Pulmonary artery endothelial cell (primary cell): ENCODE data around the gene ARIH2. TPM values are rescaled to one million over a fixed set of nuclear protein-coding genes. Genes with fewer than 3 reads are reported as not detected.

Experiments
- DNase-seq: peaks from one replicate; pipeline ENCODE4 v3.0.0-alpha.2; 2011; ENCODE audit warnings: low read depth, low spot score
- total RNA-seq: library from RNA; depleted of rRNA; stranded (reverse); fragments of >200 nt; gene quantifications from 2 replicates; pipeline ENCODE4 v1.2.3, GENCODE V29; 2014

ARIH2 gene
- total RNA-seq, 1 donor from 2014 or later: 61.3 TPM

DNA sequence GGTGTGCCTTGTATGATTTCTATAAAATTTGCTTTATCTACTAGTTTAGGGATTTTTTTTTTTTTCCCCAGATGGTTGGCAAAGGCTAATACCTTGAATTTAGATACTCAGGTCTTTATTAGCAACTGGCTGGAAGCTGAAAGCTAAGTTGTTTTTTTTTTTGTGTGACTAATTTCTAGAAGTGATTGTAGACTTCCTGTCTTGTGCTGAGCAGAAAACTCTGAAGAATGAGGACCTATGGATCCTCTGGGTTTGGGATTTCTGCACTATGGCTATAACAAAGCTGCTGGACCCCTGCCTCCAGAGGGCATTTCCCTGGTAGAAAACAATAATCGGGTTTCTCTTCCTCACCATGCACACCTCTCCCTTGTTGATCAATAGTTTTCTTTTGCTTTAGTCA is 10.0 kb downstream of the ARIH2 start:
- DNase-seq: no peak

DNA sequence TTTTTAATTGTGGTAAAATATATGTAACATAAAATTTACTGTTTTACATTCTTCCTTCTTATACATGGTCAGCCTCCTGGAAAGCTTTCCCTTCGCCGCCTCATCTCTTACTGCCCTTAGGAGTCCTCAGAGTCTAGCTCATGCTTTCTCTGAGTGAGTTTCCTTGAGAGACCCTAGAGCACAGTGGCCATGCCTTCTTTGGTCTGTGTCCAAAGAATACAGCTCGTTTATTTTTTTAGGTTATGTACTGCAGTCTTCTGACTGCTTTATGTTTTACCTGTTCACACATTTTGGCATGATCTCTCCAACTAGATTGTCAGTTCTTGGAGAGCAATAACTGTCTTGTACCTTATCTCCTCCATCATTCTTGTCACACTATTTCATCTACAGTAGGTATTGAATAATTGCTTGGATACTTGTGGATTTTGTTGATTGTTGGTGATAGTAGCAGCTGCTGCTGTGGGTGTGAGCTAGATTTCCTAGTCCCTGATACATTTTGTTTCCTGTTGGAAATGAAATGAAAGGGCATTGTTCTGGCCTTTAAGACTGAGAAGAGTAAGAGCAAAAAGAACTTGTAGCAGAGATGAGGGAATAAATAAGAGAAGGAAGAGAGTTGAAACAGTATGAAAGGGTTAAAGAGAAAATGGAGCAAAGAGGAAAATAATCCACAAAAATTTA is 10.9 kb downstream of the ARIH2 start:
- DNase-seq: no peak

DNA sequence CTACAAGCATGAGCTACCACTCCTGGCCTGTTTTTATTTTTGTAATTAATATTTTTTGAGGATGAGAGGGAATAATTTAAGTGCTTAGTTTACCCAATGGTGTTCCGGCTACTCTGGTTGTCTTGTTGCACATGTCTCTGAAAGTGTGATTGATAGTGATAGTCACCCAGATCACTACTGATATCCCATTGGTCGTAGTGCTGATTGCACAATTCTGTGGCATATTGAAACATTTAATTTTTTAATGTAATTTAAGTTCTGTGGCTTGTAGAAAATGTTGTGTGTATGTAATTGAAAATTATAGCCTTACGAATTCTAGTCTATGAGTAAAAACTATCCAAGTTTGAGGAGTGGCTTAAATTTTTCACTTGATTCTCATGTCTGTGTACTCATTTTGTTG is 11.9 kb downstream of the ARIH2 start:
- no peak for DNase-seq

GRCh38 chr3:48931944-48932580 is 13.4 kb downstream of the ARIH2 start:
- no peak for DNase-seq

DNA sequence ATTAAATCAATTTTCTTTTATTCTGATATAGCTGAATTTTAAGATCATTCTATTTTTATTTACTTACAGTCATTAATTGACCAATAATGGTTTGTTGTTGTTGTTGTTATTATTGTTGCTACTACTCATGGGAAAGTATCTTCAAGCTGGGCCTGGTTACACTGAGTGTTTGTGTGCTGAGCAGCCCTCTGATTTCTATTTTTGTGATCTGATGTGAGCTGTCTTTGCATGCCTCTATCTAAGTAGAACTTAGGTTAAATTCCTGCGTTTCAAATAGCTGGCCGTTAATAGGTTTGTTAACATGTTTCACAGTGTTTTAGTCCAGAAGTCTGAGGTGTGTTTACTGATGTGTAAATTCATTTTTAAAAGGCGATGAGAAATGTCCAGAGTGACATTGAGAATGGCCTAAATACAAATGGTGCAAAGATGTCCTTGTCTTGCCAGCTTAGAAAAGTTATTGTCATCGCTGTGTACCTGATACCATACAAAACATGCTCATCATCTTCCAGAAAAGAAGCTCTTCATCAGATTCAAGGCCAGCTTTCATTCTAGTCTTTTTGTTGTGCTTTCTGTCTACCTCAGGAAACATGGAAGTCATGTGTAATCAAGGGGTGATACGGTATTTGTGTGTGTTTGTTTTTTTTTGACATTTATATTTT is 15.8 kb downstream of the ARIH2 start:
- DNase-seq: no peak

DNA sequence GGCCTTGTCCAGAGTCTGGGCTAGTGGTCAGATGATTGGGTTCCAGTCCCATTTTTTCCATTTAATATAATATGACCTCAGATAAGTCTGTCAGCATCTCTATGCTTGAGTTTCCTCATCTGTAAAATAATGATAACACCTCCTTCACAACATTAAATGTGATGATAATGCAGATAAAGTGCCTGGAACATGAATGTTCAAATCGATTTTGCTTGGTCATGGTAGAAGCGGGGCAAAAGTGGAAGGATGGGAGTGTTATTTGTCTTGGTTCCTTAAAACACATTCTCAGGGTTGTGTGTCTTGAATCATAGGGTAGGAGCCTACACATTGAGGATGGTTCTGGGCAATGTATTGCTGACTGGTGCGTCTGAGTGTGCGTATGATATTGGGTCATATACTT is 16.9 kb downstream of the ARIH2 start:
- no peak for DNase-seq

DNA sequence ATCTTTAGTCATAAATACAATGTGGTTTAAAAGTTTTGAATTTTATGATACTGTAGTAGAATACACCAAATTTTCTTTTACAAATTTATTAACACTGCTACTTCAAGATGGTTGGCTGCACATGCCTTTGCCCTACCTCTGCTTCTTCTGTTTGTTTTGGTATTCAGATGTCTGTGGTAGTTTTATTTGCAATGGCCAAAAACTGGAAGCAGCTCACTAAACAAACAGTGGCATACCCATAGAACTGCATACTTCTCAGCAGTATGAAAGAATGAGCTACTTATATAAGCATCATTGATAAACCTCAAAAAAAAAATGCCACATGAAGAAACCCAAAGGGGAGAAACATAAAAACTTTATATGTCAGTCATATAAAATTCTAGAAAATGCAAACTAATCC is 19.5 kb downstream of the ARIH2 start:
- no peak for DNase-seq

DNA sequence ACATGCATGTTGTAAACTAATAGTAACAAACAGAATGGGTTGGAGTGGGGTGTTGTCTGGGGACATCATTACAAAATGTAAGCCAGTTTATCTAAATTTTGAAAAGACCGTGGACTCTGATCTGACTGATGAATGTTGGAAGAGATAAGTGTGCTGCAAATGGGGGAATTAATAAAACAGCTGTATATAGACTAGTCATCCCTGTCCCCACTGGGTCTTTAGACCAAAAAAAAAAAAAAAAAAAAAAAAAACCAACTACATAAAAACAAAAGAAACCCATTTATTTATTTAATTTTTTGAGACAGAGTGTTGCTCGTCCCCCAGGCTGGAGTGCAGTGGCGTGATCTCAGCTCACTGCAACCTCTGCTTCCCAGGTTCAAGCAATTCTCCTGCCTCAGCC is 20.0 kb downstream of the ARIH2 start:
- DNase-seq: no peak

DNA sequence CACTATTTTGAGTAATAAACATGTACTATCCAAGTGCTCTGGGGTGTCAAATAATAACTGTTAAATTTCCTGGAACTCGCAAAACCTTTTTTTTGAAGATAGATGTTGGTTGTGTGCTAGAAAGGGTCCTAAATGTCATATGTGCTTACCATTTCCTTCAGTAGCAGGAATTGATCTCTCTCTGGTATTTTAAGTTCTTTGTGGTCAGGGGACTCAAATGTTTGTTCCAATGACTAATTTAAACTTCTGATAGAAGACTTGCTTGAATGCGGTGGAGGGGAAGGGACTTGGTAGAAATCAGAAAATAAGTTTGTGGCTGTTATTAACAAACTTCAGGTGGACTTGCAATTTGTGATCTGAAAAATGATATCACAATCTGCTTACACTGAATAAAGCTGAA is 26.8 kb downstream of the ARIH2 start:
- DNase-seq: no peak

DNA sequence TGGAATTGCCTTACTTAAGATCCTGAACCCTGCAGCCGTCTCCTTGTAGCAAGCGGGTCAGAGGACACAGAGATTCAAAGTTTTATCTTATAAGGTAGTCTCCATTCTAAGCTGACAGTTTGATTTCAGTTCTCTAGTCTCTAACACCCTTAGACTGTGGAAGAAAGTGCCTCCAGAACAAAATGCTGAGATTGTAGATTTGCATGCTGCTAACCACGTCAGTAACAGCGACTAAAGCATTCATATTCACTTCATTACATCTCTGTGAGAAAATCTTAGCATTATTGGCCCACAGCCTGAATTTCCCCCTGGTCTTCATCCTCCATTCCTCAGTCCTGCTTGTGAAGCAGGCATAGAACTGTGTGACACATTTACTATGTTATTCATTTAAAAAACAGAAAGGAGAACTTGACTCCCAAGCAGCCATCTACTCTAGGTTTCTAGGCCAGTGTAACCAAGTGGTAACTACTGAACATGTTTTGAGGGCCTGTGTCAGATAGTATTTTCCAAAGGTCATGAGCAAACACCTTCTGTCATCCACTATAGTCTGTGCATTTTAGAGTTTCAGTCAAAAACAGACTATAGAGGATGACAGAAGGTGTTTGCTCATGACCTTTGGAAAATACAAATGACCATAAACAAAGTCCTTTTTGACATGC is 27.4 kb downstream of the ARIH2 start:
- no peak for DNase-seq

DNA sequence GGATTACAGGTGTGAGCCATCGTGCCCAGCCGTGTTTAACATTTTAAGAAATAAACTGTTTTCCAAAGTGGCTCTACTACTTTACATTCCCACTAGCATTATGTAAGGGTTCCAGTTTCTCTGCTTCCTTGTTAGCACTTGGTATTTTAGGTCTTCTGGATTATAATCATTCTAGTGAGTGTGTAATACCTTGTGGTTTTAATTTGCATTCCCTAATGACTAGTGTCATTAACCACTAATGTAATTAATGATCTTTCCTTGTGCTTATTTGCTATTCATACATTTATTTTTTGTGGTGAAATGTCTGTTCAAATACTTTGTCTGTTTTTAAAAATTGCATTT is 30.7 kb downstream of the ARIH2 start:
- no peak for DNase-seq

DNA sequence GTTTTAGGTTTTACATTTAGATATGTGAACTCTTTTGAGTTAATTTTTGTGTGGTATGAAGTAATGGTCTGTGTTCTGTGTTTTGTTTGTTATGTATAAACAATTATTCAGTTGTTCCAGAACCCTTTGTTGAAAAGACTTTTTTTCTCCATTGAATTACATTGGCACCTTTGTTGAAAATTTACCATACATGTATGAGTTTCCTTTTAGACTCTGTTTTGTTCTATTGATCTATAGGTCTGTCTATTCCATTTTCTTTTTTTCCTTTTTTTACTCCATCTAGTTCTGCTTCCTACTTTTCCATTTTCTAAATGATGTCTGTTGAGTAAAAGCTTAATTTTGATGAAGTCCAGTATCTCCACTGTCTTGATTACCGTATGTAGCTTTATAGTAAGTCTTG is 31.4 kb downstream of the ARIH2 start:
- DNase-seq: no peak

GRCh38 chr3:48951764-48952163 is 33.1 kb downstream of the ARIH2 start:
- DNase-seq: no peak

DNA sequence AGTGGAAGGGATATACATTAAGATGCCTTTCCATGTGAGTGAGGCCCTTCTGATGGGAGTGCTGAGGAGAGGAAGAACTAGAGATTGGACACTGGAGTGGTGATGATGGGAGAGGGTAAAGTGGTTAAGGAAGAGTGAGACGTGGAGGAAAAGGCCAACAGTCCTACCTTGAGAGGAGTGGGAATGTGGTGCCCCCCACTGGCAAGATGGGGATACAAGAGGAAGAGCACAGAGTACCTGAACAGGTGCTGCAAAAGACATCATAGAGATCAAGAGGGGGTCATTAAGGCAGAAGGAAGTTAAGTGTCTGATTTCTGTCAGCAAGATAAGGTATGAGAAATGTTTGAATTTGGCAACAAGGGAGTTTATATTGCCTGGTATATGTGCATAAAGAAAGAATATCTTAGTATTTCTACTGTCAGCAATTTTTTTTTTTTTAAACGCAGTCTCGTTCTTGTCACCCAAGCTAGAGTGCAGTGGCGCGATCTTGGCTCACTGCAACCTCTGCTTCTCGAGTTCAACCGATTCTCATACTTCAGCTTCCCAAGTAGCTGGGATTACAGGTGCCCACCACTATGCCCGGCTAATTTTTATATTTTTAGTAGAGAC is 34.0 kb downstream of the ARIH2 start:
- DNase-seq: no peak

- DNase-seq: no peak
These were observed 38.5 kb downstream of the ARIH2 start for GRCh38 chr3:48957006-48957705.

DNA sequence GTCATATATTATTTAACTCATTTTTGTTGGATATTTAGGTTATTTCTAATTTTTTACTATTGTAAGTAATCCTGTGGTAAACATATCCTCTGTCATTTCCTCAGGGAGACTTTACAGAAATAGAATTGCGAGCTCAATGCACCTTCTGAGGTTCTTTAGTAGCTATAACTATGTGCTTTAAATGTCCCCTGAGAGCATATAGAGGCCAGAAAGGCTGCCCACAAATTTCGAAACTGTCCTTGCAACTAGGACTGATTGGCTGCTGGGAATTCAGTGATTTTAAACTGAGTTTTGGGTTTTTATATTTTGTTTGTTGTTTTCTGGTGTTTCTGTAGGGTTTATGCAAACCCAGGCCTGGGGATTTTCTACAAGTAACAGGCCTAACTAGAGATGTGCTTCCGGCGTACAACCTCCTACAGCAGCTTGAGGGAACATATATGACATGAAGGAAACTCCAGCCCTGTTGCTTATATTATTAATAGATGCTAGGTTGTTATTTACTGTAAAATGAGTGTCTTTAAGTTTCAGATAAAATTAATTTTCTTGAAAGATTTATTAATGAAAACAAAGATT is 42.3 kb downstream of the ARIH2 start:
- DNase-seq: no peak

DNA sequence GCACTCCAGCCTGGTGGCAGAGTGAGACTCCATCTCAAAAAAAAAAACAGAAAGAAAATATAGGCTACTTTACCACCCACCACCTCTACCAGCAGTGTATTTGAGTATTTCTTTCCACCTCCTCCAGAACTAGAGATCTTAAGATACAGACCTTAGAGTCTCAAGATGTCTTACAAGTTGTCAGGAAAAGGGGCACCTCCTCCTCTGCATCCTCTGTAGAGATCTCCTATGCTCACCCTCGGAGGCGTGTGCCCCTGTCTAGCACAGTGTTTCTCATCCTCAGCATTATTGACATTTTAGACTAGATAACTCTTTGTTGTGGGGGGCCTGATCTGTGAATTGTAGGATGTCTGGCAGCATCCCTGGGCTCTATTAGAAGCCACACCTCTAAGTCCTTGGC is 43.7 kb downstream of the ARIH2 start:
- DNase-seq: no peak

GRCh38 chr3:48962939-48963338 is 44.3 kb downstream of the ARIH2 start:
- no peak for DNase-seq

DNA sequence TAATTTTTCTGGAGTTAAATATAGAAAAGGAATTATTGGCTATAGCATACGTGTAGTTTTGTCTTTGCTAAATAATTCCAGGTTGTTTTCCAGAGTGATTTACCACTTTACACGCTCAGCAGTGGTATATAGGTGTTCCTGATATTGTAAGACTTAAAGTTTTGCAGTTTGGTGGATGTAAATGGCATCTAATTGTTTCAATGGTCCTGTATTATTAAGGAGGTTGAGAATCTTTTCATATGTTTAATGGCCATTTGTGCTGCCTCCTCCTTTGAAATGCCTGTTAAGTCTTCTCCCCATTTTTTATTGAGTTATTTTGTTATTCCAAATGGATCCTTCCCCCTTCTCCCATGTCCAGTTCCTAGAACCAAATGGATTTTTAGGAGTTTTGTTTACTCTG is 44.9 kb downstream of the ARIH2 start:
- no peak for DNase-seq

DNA sequence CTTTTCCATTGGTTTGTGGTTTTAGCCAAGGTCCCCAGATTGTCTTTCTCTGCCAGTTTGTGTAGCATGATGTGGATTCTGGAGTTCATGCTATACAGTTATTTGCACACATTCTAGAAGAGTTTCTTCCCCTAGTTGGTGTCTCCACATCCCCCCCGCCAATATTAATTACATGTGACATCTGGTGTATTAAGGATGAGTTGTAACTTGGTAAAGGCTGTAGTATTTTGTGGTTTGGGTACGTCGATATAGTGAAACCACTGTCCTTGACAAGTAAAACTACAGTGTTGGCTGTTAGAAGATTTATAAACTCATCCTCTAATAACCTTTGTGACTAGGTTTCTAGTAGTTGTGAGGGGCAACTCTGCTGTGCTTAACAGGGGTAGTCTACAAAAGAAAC is 47.7 kb downstream of the ARIH2 start:
- no peak for DNase-seq

DNA sequence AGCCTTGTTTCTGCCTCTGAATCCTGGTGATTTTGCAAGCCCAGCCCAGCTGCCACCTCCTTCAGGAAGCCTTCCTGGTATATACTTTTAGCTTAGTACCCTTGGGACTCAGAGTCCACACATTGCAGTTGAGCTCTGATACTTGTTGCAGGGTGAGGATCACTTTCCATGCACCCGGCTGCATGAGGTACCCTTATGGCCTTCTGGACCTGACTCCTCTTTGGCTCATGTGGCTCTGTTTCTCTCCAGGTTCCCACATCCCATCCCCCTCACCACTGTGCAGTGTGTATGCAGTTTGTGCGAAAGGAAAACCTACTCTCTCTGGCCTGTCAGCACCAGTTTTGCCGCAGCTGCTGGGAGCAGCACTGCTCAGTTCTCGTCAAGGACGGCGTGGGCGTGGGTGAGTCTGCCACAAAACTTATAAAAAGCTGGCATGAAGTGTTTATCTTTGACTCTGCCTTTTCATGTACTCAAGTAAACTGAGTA is 48.3 kb downstream of the ARIH2 start:
- DNase-seq: no peak
